Muscle layer of duodenum (tissue), 2 donors: ENCODE results near the gene PACRG.

Experiments used
- H3K27ac ChIP-seq: one replicate; pipeline ENCODE4 v1.7.0; 2013; ENCODE audit warnings: mild to moderate bottlenecking, low read length
- H3K27me3 ChIP-seq: one replicate; pipeline ENCODE4 v1.7.0; 2013; ENCODE audit warnings: low read depth, mild to moderate bottlenecking, control low read depth, low read length
- H3K36me3 ChIP-seq, 2 donors: one replicate each; pipeline ENCODE4 v1.7.0; 2013; ENCODE audit warnings: low read length in 2 of 2, control low read depth in 1 of 2, mild to moderate bottlenecking in 1 of 2; ENCODE audit not compliant: insufficient read depth in 2 of 2, control insufficient read depth in 1 of 2
- H3K4me1 ChIP-seq, 2 donors: one replicate each; pipeline ENCODE4 v1.7.0; 2013; ENCODE audit warnings: low read length in 2 of 2, mild to moderate bottlenecking in 2 of 2, control low read depth in 1 of 2, moderate library complexity in 1 of 2; ENCODE audit not compliant: insufficient read depth in 2 of 2, control insufficient read depth in 1 of 2
- H3K4me3 ChIP-seq, 2 donors: one replicate each; pipeline ENCODE4 v1.7.0; 2013; ENCODE audit warnings: low read length in 2 of 2, low read depth in 1 of 2, mild to moderate bottlenecking in 1 of 2
- H3K9me3 ChIP-seq, 2 donors: one replicate each; pipeline ENCODE4 v1.7.0; 2013; ENCODE audit warnings: low read length in 2 of 2, control low read depth in 1 of 2, mild to moderate bottlenecking in 1 of 2; ENCODE audit not compliant: control insufficient read depth in 1 of 2
- donor health status: healthy.

PACRG gene

DNA sequence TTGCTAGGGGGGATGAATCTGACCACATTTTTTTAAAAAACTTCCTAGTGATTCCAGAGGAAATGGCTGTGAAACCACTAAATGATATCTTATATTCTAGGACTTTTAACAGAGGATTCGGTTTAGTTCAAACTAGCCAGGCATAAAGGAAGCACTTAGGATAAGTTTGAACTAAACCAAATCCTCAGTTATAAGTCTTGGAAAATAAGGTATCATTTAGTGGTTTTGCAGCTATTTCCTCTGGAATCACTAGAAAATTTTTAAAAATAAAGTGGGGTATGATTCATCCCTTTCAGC is 358.8 kb downstream of the PACRG start:
- Histone ChIP-seq H3K27ac (no peak overlapping the region), H3K4me1 (no peaks in the 10 kb centered on the region), H3K9me3 (no peaks in the 10 kb centered on the region), H3K4me3 (no peak overlapping the region), H3K36me3 (no peaks in the 10 kb centered on the region), H3K27me3 (no peaks in the 10 kb centered on the region)

GRCh38 chr6:163087981-163088380 is 360.2 kb downstream of the PACRG start:
- no peaks in the 10 kb centered on the region for H3K36me3 ChIP-seq

DNA sequence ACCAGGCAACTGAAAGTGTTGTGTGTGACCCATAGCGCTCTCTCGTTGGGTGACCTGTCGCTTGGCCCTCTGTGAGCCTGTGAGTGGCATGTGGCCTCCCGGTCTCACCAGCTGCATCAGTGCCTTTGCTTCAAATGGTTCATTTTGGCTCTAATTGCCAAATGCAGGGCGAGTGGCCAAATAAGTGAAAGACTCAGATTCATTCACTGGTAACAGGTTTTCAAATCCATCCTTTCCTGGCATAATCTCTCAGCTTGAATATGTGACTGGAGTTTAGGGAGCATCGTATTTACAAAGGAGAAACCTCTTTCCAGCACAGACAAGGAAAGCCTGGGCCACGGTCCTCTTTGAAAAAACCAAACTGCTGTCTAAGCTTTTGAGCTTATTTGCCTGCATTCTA is 365.1 kb downstream of the PACRG start:
- Histone ChIP-seq H3K9me3 (no peaks in the 10 kb centered on the region), H3K4me1 (no peaks in the 10 kb centered on the region), H3K27ac (no peak overlapping the region), H3K4me3 (no peak overlapping the region), H3K36me3 (no peaks in the 10 kb centered on the region), H3K27me3 (no peaks in the 10 kb centered on the region)

More at GRCh38 chr6:163087981-163088380, 360.2 kb downstream of the PACRG start:
- Histone ChIP-seq H3K4me1 (no peaks in the 10 kb centered on the region), H3K27me3 (no peaks in the 10 kb centered on the region), H3K27ac (no peak overlapping the region), H3K4me3 (no peak overlapping the region), H3K9me3 (no peaks in the 10 kb centered on the region)

DNA sequence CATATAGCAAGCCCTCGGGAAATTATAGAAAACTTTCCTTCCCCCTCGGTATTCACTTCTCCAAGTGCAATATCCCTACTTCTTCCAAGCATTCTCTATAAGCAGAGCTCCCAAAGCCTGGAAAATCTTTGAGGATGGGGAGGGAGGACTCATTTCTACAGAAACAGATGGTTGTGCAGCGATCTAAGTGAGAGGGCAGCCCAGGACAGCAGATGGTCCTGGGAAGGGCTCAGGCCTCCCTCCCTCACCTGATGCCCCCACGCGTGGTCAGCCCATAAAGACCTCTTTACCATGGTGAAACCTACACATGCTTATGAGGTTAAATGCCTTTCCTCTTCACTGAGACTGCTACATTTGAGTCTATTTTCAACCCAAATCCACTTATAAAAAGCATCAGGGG is 367.1 kb downstream of the PACRG start:
- H3K27me3 ChIP-seq, result no peaks in the 10 kb centered on the region
- H3K36me3 ChIP-seq, result no peaks in the 10 kb centered on the region
- H3K4me1 ChIP-seq, result no peaks in the 10 kb centered on the region
- H3K9me3 ChIP-seq, result no peaks in the 10 kb centered on the region
- no peak overlapping the region for H3K27ac ChIP-seq
- H3K4me3 ChIP-seq, result no peak overlapping the region

DNA sequence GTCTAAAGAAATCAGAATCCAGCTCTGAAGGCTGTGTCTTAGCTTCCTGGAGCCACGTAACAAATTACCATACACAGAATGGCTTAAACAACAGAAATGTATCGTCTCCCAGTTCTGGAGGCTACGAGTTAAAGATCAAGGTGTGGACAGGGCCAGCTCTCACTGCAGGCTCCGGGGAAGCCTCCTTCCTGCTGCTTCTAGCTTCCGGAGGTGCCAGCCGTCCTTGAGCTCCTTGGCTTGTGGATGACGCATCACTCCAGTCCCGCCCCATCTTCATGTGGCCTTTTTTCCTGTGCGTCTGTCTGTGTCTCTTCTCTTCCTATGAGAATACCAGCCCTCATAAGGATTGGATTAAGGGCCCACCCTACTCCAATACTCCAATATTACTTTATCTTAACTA is 367.6 kb downstream of the PACRG start:
- Histone ChIP-seq H3K4me3 (no peak overlapping the region), H3K4me1 (no peaks in the 10 kb centered on the region), H3K27me3 (no peaks in the 10 kb centered on the region), H3K9me3 (no peaks in the 10 kb centered on the region), H3K27ac (no peak overlapping the region), H3K36me3 (no peaks in the 10 kb centered on the region)

DNA sequence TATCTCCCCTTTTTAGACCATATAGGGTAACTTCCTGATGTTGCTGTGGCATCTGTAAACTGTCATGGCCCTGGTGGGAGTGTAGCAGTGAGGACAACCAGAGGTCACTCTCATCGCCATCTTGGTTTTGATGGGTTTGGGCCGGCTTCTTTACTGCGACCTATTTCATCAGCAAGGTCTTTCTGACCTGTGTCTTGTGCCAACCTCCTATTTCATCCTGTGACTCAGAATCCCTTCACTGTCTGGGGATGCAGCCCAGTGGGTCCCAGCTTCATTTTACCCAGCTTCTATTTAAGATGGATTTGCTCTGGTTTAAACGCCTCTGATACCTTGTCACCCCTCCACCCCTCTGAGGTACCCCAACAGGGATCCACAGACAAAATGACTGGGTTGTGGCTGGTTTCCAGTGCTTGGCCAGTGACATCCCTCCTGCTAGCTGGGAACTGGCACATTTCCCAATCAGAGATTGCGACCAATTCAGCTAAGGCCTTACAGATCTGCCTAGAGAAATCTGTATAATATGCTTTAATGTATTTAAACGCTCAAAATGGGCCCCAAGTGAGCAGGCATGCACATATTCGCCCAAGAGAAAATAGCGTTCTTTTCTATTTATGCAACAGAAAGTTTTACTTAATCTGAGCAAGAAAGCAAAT is 371.2 kb downstream of the PACRG start:
- H3K9me3 ChIP-seq, result no peaks in the 10 kb centered on the region
- no peak overlapping the region for H3K27ac ChIP-seq
- no peak overlapping the region for H3K4me3 ChIP-seq
- no peaks in the 10 kb centered on the region for H3K27me3 ChIP-seq
- H3K36me3 ChIP-seq, result no peaks in the 10 kb centered on the region
- H3K4me1 ChIP-seq, result no peaks in the 10 kb centered on the region

DNA sequence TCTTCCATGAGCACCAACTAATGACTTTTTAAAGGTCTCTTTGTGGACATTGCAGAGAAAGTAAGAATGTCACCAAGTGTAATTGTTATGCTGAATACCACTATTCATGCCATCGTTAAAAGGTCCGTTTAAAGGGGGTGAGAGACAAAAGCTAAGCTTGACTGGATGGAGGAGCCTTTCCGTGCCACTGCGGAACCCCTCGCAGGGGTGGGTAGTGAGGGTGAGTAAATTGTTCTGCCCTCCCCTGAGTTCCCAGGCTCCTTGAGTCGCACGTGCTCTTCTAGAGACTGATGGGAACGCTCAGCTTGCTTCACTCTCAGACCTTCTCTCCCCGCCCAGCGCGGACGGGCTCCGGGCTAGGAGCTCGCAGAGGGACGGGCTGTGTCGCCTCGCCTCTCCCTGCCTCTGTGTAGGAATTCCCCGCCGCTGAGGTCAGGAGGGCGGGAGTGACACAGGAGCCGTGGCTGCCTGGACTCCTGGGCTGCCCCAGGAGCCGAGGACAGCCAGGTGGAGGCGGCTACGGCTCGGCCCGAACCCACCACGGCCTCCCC is 371.9 kb downstream of the PACRG start:
- Histone ChIP-seq H3K27ac (no peak overlapping the region), H3K36me3 (no peaks in the 10 kb centered on the region), H3K4me3 (no peak overlapping the region), H3K4me1 (no peaks in the 10 kb centered on the region), H3K9me3 (no peaks in the 10 kb centered on the region), H3K27me3 (no peaks in the 10 kb centered on the region)

DNA sequence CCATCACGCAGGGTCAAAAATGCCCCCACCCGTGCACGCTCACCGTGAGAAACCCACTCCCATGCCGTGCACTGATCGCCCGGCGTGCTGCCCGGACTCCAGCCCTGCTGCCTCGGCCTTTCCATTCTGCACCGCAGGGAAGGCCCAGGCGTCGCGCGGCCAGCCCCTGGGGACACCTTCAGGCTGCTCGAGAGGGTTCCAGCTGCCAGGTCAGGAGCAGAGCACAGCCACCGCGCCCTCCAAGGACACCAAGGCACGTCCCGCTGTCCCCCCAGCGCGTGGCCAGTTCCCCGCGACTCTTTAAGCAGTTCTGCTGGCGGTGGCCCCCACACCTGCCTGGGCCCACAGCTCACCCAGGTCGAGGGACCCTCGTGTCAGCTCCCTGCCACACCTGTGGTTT is 372.5 kb downstream of the PACRG start:
- no peak overlapping the region for H3K27ac ChIP-seq
- no peak overlapping the region for H3K4me3 ChIP-seq
- H3K36me3 ChIP-seq, result no peaks in the 10 kb centered on the region

GRCh38 chr6:163113358-163113962 is 385.7 kb downstream of the PACRG start:
- Histone ChIP-seq H3K36me3 (no peaks in the 10 kb centered on the region), H3K27ac (no peak overlapping the region), H3K27me3 (no peaks in the 10 kb centered on the region), H3K4me1 (no peaks in the 10 kb centered on the region), H3K9me3 (peaks cover 0 to 8% of the 10 kb centered on the region in 2 donors), H3K4me3 (peak overlapping the region in 1 of 2 donors; percentile 16)

More for the DNA sequence above, 372.5 kb downstream of the PACRG start:
- no peaks in the 10 kb centered on the region for H3K9me3 ChIP-seq
- no peaks in the 10 kb centered on the region for H3K4me1 ChIP-seq
- H3K27me3 ChIP-seq, result no peaks in the 10 kb centered on the region

DNA sequence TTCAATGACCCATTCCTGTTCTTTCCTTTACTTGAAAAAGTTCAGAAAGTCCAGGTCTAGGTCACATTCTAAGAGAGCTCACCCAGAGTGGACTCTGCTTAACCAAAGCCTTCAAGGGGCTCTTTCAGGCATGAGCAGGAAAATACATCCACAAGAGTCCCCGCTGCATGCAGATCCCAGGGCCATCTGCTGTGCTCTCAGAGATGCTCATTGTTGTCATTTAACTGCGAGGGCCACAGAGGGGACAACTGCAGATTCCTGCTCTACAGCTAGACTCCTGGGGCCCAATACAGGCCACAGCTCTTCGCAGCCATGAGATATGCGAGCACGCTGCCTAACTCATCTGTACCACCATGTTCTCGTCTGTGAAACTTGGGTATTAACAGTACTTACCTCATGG is 391.2 kb downstream of the PACRG start:
- Histone ChIP-seq H3K36me3 (no peaks in the 10 kb centered on the region), H3K4me1 (no peaks in the 10 kb centered on the region), H3K9me3 (no peaks in the 10 kb centered on the region), H3K4me3 (no peak overlapping the region), H3K27me3 (no peaks in the 10 kb centered on the region), H3K27ac (no peak overlapping the region)

- no peak overlapping the region for H3K4me3 ChIP-seq
- H3K36me3 ChIP-seq, result no peaks in the 10 kb centered on the region
- no peaks in the 10 kb centered on the region for H3K27me3 ChIP-seq
- H3K9me3 ChIP-seq, result no peaks in the 10 kb centered on the region
- no peaks in the 10 kb centered on the region for H3K4me1 ChIP-seq
- no peak overlapping the region for H3K27ac ChIP-seq
These were observed 392.4 kb downstream of the PACRG start for GRCh38 chr6:163120223-163120622.

DNA sequence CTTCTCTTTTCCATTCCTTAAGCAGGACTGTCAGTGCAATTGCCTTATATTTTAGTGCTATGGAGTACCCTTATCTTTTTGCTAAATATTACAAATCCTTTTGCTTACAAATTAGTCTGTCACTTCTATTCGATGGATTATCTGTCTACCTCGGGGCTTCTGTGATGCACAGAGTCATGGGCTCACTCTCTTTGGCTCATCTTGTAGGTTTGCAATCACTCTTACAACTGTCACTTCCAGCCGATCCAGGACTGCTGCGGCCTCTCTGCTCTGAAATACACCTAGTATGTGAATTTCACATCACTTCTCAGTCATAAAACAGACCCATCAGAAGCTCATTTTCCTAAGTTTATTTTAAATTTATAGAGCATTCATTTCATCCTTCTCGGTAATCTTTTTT is 393.5 kb downstream of the PACRG start:
- Histone ChIP-seq H3K9me3 (no peaks in the 10 kb centered on the region), H3K36me3 (no peaks in the 10 kb centered on the region), H3K4me1 (no peaks in the 10 kb centered on the region), H3K4me3 (no peak overlapping the region), H3K27ac (no peak overlapping the region), H3K27me3 (no peaks in the 10 kb centered on the region)
